Endothelial cell of umbilical vein (primary cell): ENCODE data around the gene LRP6. TPM values are rescaled to one million over a fixed set of nuclear protein-coding genes. Genes with fewer than 3 reads are reported as not detected.

Experiments
- BruUV-seq: library from RNA; stranded (reverse); fragments of 400-500 nt; replicated peaks from 2 replicates; lab custom pipeline; 2021; lab: Mats Ljungman, UMichigan
- CTCF ChIA-PET: fragments of 300-600, 350-600 bp; sonication (Branson Sonifier 250); formaldehyde crosslinking; loops from one replicate; lab custom pipeline; 2021; ENCODE audit warnings: antibody characterized with exemption, inconsistent platforms; lab: Charles Lee
- POLR2A ChIA-PET: fragments of 300-600, 350-600 bp; sonication (Branson Sonifier 250); formaldehyde crosslinking; loops from one replicate; lab custom pipeline; 2021; ENCODE audit warnings: antibody characterized with exemption, inconsistent platforms; lab: Charles Lee
- DNase-seq: peaks from one replicate; pipeline ENCODE4 v3.0.0-alpha.2; 2011; ENCODE audit warnings: low read depth, low spot score
- FAIRE-seq: peaks from 2 replicates; lab custom pipeline; 2011; peaks lifted over from hg19 to GRCh38; lab: Jason Lieb, UNC
- H2AFZ ChIP-seq: 2 replicates; pipeline ENCODE4 v1.6.0; 2012; ENCODE audit warnings: low read depth, low read length, control low read depth, inconsistent platforms
- H3K27ac ChIP-seq: 2 replicates; pipeline ENCODE4 v1.5.1; 2011; ENCODE audit warnings: low read depth, mild to moderate bottlenecking, control low read depth, low read length, moderate library complexity; ENCODE audit not compliant: insufficient read depth
- H3K27me3 ChIP-seq, 2 experiments: 2 replicates each; pipeline versions ENCODE4 v1.6.0 to v1.6.1; 2011; ENCODE audit warnings: low read length in 2 of 2, mixed read lengths in 1 of 2; ENCODE audit not compliant: control insufficient read depth in 2 of 2, insufficient read depth in 2 of 2
- H3K36me3 ChIP-seq, 2 experiments: 2 replicates in 1 of 2; 3 replicates in 1 of 2; pipeline ENCODE4 v1.5.1; 2011; ENCODE audit warnings: low read length in 2 of 2, mild to moderate bottlenecking in 1 of 2, moderate library complexity in 1 of 2; ENCODE audit not compliant: control insufficient read depth in 2 of 2, insufficient read depth in 2 of 2; ENCODE audit errors: extremely low read depth in 1 of 2
- H3K4me1 ChIP-seq: 3 replicates; pipeline ENCODE4 v1.5.1; 2011; ENCODE audit warnings: mild to moderate bottlenecking, low read length; ENCODE audit not compliant: control insufficient read depth, insufficient read depth; ENCODE audit errors: extremely low read depth
- H3K4me2 ChIP-seq: 2 replicates; pipeline ENCODE4 v1.6.1; 2011; ENCODE audit warnings: low read length, control low read depth, mixed read lengths; ENCODE audit not compliant: insufficient read depth
- H3K4me3 ChIP-seq, 3 experiments: fragments of 200-600 bp in 1 of 3; sonication (generic), shearing (Covaris generic) in 1 of 3; replicated peaks in 1 of 3; 2 replicates each; pipeline ENCODE4 v1.5.1; 2011 to 2016; ENCODE audit warnings: control low read depth in 3 of 3, low read length in 3 of 3, mild to moderate bottlenecking in 2 of 3, inconsistent platforms in 1 of 3, low read depth in 1 of 3, moderate library complexity in 1 of 3; ENCODE audit not compliant: insufficient read depth in 1 of 3
- H3K79me2 ChIP-seq: 2 replicates; pipeline ENCODE4 v1.6.0; 2012; ENCODE audit warnings: low read length, inconsistent platforms; ENCODE audit not compliant: control insufficient read depth, insufficient read depth
- H3K9ac ChIP-seq: replicated peaks from 2 replicates; pipeline ENCODE3; 2011; ENCODE audit warnings: low read length, control low read depth; ENCODE audit not compliant: insufficient read depth; ENCODE audit errors: extremely low read depth
- H3K9me1 ChIP-seq: replicated peaks from 3 replicates; pipeline ENCODE4 v1.6.0; 2011; ENCODE audit warnings: mild to moderate bottlenecking, low read length; ENCODE audit not compliant: control insufficient read depth, insufficient read depth; ENCODE audit errors: extremely low read depth
- H3K9me3 ChIP-seq: replicated peaks from 2 replicates; pipeline ENCODE4 v1.5.1; 2012; ENCODE audit warnings: low read length, inconsistent platforms; ENCODE audit not compliant: control insufficient read depth, insufficient read depth
- H4K20me1 ChIP-seq: replicated peaks from 2 replicates; pipeline ENCODE3; 2011; ENCODE audit warnings: mild to moderate bottlenecking, low read length; ENCODE audit not compliant: control insufficient read depth, insufficient read depth; ENCODE audit errors: extremely low read depth
- CTCF ChIP-seq, 2 donors: IDR thresholded peaks; 1 replicate in 1 of 2; 2 replicates in 1 of 2; pipeline ENCODE4 v1.5.1; 2011; ENCODE audit warnings: low read length in 2 of 2, mild to moderate bottlenecking in 2 of 2, moderate library complexity in 2 of 2, control low read depth in 1 of 2, inconsistent platforms in 1 of 2, low read depth in 1 of 2; ENCODE audit not compliant: insufficient read depth in 1 of 2; ENCODE audit errors: extremely low read depth in 1 of 2
- EZH2 ChIP-seq: IDR thresholded peaks from 2 replicates; pipeline ENCODE4 v1.6.1; 2012; ENCODE audit warnings: borderline replicate concordance, low read depth, mild to moderate bottlenecking, moderate library complexity, low read length, inconsistent platforms; ENCODE audit not compliant: severe bottlenecking
- FOS ChIP-seq: IDR thresholded peaks from 2 replicates; pipeline ENCODE4 v1.6.1; 2011; ENCODE audit warnings: mild to moderate bottlenecking, low read length, moderate library complexity, borderline replicate concordance; ENCODE audit not compliant: insufficient read depth
- GATA2 ChIP-seq: IDR thresholded peaks from 2 replicates; pipeline ENCODE4 v1.7.0; 2011; ENCODE audit warnings: low read depth, mild to moderate bottlenecking, moderate library complexity, mixed read lengths, low read length; ENCODE audit not compliant: insufficient read length, insufficient read depth
- JUN ChIP-seq: IDR thresholded peaks from 2 replicates; pipeline ENCODE4 v1.6.1; 2011; ENCODE audit warnings: borderline replicate concordance, low read depth; ENCODE audit not compliant: insufficient read length, insufficient read depth
- MAX ChIP-seq: IDR thresholded peaks from 2 replicates; pipeline ENCODE4 v1.6.1; 2011; ENCODE audit not compliant: insufficient read depth, insufficient read length
- MYC ChIP-seq: IDR thresholded peaks from one replicate; pipeline ENCODE4 v1.6.1; 2011; ENCODE audit warnings: mild to moderate bottlenecking, low read depth, low read length
- POLR2A ChIP-seq: IDR thresholded peaks from 2 replicates; pipeline ENCODE4 v1.6.1; 2012; ENCODE audit warnings: low read depth, mild to moderate bottlenecking, control low read depth, low read length
- POLR2AphosphoS5 ChIP-seq: IDR thresholded peaks from 2 replicates; pipeline ENCODE4 v1.6.1; 2012; ENCODE audit warnings: low read depth, mild to moderate bottlenecking, control low read depth, low read length, moderate library complexity; ENCODE audit not compliant: insufficient read depth
- dilution Hi-C: fragments of 300-500 bp; cut with MboI; formaldehyde crosslinking; loops from one replicate; pipeline ENCODE4 v1.15.0; 2019; ENCODE audit warnings: low sequenced_read_pairs; ENCODE audit not compliant: extremely low pct_ligation_motif_present
- intact Hi-C: fragments of 100-400 bp; cut with micrococcal nuclease; formaldehyde crosslinking; loops from one replicate; pipeline ENCODE4 v1.10.0; 2022
- polyA plus RNA-seq, 4 experiments: library from polyadenylated mRNA; depleted of rRNA in 3 of 4; stranded (reverse) in 3 of 4; unstranded in 1 of 4; fragments of >200 nt; gene quantifications; 2 replicates each; pipeline versions ENCODE4 v1.2.1 to v1.2.3, GENCODE V29; 2011 to 2012; ENCODE audit warnings: missing spikeins in 1 of 4
- total RNA-seq: library from RNA; stranded (reverse); gene quantifications from 2 replicates; pipeline ENCODE4 v1.2.3, GENCODE V29; 2021

Gene LRP6
- total and polyA plus RNA-seq, 2 donors (not counting 3 experiments of a cell fraction or from before 2014, with no cell fraction given) = 28.5 to 41.7 TPM

- intact Hi-C loops (no loop called here), dilution Hi-C loops (no loop called here)
- H3K79me2 ChIP-seq = no peaks in the 10 kb centered on the region
- FAIRE-seq (no peak), DNase-seq (no peak)
- TF ChIP-seq MAX (no peak), POLR2AphosphoS5 (no peak), CTCF (IDR thresholded peaks at IDR 0.05; ENCODE audit: extremely low read depth in 1 of 2, insufficient read depth in 1 of 2, low read depth in 1 of 2, low read length in 2 of 2) (no peak), EZH2 (no peak), JUN (no peak), MYC (no peak), FOS (no peak), POLR2A (no peak), GATA2 (no peak)
- no peaks in the 10 kb centered on the region for H3K9me3 ChIP-seq
- ChIA-PET CTCF (interaction anchor here (1.3 kb wide), 1 partner anchor 54 kb away, joined by 3 read pairs; no protein-coding TSS in a partner anchor), POLR2A (no interaction called here)
- H4K20me1 ChIP-seq = no peaks in the 10 kb centered on the region
- peaks cover 0 to 3% of the 10 kb centered on the region in 2 experiments for H3K36me3 ChIP-seq
- no peak overlapping the region for H3K4me3 ChIP-seq
- H2AFZ ChIP-seq = no peak overlapping the region
- H3K4me1 ChIP-seq = peaks cover 21% of the 10 kb centered on the region
- no peak overlapping the region for H3K4me2 ChIP-seq
- no peak overlapping the region for H3K27ac ChIP-seq
- H3K9ac ChIP-seq = no peak overlapping the region
- no TSS peak for BruUV-seq
- no peaks in the 10 kb centered on the region for H3K27me3 ChIP-seq
- H3K9me1 ChIP-seq = no peaks in the 10 kb centered on the region
Observed at GRCh38 chr12:12185414-12185813, 81.4 kb downstream of the LRP6 start.
